Parathyroid adenoma (tissue), 2 donors: Measurements from ENCODE around the gene CCL18.
"Not testable (repeated sequence)": the region's sequence is repeated elsewhere in the genome, so short reads cannot be mapped to it uniquely, and the experiment has no call there.

Experiments used
- H2AFZ ChIP-seq: fragments of 300-600 bp; sonication (generic); one replicate; pipeline ENCODE4 v1.7.0; 2017; ENCODE audit warnings: antibody characterized with exemption, mild to moderate bottlenecking
- H3K27ac ChIP-seq: fragments of 300-600 bp; sonication (generic); one replicate; pipeline ENCODE4 v1.7.0; 2017
- H3K27me3 ChIP-seq: fragments of 300-600 bp; sonication (generic); one replicate; pipeline ENCODE4 v1.7.0; 2017; ENCODE audit warnings: low read length; ENCODE audit not compliant: control insufficient read depth, insufficient read depth
- H3K36me3 ChIP-seq: fragments of 300-600 bp; sonication (generic); one replicate; pipeline ENCODE4 v1.7.0; 2017; ENCODE audit warnings: low read length; ENCODE audit not compliant: control insufficient read depth, insufficient read depth
- H3K4me1 ChIP-seq: fragments of 300-600 bp; sonication (generic); one replicate; pipeline ENCODE4 v1.7.0; 2017; ENCODE audit warnings: control low read depth
- H3K4me2 ChIP-seq: fragments of 300-600 bp; sonication (generic); one replicate; pipeline ENCODE4 v1.7.0; 2017; ENCODE audit warnings: low read length
- H3K4me3 ChIP-seq: fragments of 300-600 bp; sonication (generic); one replicate; pipeline ENCODE4 v1.7.0; 2017; ENCODE audit warnings: low read depth, low read length
- H3K79me2 ChIP-seq: fragments of 300-600 bp; sonication (generic); one replicate; pipeline ENCODE4 v1.7.0; 2017; ENCODE audit warnings: control low read depth
- H3K9ac ChIP-seq: fragments of 300-600 bp; sonication (generic); one replicate; pipeline ENCODE4 v1.7.0; 2017; ENCODE audit warnings: mild to moderate bottlenecking
- H3K9me3 ChIP-seq: fragments of 300-600 bp; sonication (generic); one replicate; pipeline ENCODE4 v1.7.0; 2017; ENCODE audit warnings: low read length; ENCODE audit not compliant: control insufficient read depth
- TF ChIP-seq, protein P1 (sequence below): fragments of 300-600 bp; sonication (generic); IDR thresholded peaks from one replicate; pipeline ENCODE4 v1.7.0; 2017; ENCODE audit warnings: antibody characterized with exemption, mild to moderate bottlenecking
- donor health status: primary hyperparathyroidism.

CCL18 gene

DNA sequence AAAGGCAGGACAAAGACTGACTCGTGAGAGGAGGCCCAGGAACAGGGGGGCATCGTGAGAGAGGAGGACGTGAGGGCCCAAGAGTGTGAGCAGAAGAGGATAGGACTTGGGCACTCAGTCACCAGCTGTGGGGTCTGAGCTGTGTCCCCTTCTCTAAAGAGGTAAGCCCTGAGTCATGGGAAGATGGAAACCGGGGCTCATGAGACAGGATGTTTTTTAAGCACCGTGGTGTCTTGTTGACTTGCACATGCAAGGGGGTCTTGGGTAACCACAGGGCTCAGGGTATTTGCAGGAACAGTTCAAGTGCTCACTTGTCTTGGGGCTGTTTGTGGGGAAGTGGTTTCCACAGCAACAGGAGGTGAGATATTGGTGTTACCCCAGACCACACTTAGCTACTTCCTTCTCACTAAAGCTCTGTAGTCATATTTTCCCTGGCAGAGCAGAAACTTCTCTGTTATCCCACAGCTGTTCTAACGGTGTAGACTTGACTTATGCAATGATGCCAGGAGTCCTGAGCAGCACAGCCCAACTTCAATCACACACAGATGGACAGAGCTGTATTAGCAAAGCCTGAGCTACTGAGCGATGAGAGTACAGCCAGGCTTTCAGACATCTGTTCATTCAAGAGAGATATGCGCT is 18.5 kb downstream of the CCL18 start:
- not testable (repeated sequence) for H3K9me3 ChIP-seq, H3K27ac ChIP-seq

GRCh38 chr17:36083691-36084090 is 19.6 kb downstream of the CCL18 start:
- H3K4me2 ChIP-seq, H3K4me1 ChIP-seq, H2AFZ ChIP-seq, H3K9me3 ChIP-seq, H3K27me3 ChIP-seq, H3K36me3 ChIP-seq, H3K9ac ChIP-seq, H3K79me2 ChIP-seq, H3K27ac ChIP-seq, H3K4me3 ChIP-seq: not testable (repeated sequence)

More for the DNA sequence above, 18.5 kb downstream of the CCL18 start:
- H3K27me3 ChIP-seq, H3K79me2 ChIP-seq, H3K4me1 ChIP-seq, H3K36me3 ChIP-seq, H2AFZ ChIP-seq, H3K4me2 ChIP-seq, H3K4me3 ChIP-seq, H3K9ac ChIP-seq: not testable (repeated sequence)

DNA sequence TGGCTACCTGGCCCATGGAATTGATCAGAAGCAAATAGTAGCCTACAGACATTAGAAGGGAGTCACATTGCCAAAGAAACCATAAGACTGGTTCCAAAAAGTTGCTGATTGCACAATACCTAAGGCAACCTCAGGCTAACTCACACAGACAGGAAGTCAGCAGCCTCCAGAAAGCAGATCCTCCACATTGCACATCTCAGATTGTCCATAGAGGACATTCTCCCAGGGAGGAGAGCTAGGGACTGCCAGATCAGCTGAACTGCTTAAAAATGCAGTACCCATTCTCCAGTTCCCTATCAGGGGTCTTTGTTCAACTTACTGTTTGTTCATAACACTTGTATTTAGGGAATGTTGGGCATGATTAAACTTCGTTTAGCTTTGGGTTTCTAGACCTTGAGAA is 21.7 kb downstream of the CCL18 start:
- Histone ChIP-seq H3K27me3 (no peaks in the 10 kb centered on the region), H3K27ac (no peak overlapping the region)
- TF ChIP-seq, protein P1, sequence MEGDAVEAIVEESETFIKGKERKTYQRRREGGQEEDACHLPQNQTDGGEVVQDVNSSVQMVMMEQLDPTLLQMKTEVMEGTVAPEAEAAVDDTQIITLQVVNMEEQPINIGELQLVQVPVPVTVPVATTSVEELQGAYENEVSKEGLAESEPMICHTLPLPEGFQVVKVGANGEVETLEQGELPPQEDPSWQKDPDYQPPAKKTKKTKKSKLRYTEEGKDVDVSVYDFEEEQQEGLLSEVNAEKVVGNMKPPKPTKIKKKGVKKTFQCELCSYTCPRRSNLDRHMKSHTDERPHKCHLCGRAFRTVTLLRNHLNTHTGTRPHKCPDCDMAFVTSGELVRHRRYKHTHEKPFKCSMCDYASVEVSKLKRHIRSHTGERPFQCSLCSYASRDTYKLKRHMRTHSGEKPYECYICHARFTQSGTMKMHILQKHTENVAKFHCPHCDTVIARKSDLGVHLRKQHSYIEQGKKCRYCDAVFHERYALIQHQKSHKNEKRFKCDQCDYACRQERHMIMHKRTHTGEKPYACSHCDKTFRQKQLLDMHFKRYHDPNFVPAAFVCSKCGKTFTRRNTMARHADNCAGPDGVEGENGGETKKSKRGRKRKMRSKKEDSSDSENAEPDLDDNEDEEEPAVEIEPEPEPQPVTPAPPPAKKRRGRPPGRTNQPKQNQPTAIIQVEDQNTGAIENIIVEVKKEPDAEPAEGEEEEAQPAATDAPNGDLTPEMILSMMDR: no peak

DNA sequence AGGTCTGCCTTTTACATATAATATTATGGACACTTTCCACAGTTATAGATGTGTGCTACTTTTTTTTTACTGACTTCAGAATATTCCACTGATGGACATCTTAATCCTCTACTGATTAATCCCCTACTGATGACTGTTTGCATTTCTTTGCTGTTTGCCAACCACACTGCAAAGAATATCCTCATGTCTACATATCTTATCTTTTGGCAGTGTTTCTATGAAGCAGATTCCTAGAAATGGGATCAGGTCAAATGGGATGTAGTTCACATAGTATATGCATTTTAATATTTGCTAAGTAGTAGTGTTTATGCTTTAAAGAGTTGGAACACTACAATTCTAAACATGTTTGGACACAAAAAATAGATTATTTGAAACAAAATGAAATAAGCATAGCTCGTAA is 22.7 kb downstream of the CCL18 start:
- no peaks in the 10 kb centered on the region for H3K9me3 ChIP-seq
- H3K27me3 ChIP-seq: no peaks in the 10 kb centered on the region
- H2AFZ ChIP-seq: no peak overlapping the region
- TF ChIP-seq, protein P1: no peak
- H3K79me2 ChIP-seq: no peaks in the 10 kb centered on the region
- no peaks in the 10 kb centered on the region for H3K36me3 ChIP-seq
- no peak overlapping the region for H3K4me3 ChIP-seq
- no peak overlapping the region for H3K4me2 ChIP-seq
- no peaks in the 10 kb centered on the region for H3K4me1 ChIP-seq
- H3K27ac ChIP-seq: no peak overlapping the region
- no peak overlapping the region for H3K9ac ChIP-seq

More for the DNA sequence above, 21.7 kb downstream of the CCL18 start:
- Histone ChIP-seq H3K9me3 (no peaks in the 10 kb centered on the region), H3K4me1 (no peaks in the 10 kb centered on the region), H2AFZ (no peak overlapping the region), H3K4me3 (no peak overlapping the region), H3K79me2 (no peaks in the 10 kb centered on the region), H3K4me2 (no peak overlapping the region), H3K9ac (no peak overlapping the region), H3K36me3 (no peaks in the 10 kb centered on the region)

- H3K4me3 ChIP-seq, H2AFZ ChIP-seq, H3K27me3 ChIP-seq, H3K4me2 ChIP-seq, H3K9ac ChIP-seq, H3K79me2 ChIP-seq, H3K27ac ChIP-seq, H3K36me3 ChIP-seq, H3K4me1 ChIP-seq, H3K9me3 ChIP-seq: not testable (repeated sequence)
Observed at GRCh38 chr17:36087471-36087870, 23.4 kb downstream of the CCL18 start.

DNA sequence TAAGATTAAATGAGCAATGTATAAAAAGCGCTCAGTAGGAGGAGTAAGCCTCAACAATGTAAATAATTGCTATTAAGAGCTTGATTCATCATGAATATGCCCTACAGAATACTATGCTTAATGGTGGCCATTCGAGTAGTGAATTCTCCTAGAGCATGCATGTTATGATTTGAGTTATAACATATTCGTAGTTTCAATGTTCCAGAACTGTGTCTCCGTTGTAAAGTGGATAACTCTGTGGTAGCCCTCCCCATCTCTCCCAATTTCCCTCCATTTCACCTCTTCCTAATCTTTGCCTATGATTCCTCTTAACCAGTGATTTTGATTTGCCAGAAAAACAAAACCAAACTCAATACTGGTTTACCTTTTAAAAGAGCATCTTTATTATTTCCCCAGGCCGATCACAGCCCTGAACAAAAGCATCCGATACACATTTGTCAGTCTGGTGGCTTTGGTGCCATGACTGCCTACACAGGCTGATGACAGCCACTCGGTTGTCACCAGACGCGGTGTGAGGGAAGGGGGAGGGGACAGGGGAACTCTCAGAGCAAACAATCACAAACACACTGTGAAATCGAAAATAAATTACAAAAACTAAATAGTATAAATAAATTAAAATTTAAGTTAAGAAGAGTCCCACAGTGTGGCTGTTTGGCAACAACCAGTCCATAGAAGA is 24.0 kb downstream of the CCL18 start:
- H3K4me3 ChIP-seq, H3K4me1 ChIP-seq, H2AFZ ChIP-seq, H3K9ac ChIP-seq, H3K27me3 ChIP-seq, H3K4me2 ChIP-seq, H3K79me2 ChIP-seq, H3K36me3 ChIP-seq, H3K27ac ChIP-seq, H3K9me3 ChIP-seq: not testable (repeated sequence)
